GM18511 (cell line): ENCODE results near the gene AASDH.

Source experiments
- ATAC-seq: cut with Tn5 transposase; IDR thresholded peaks from one replicate; pipeline ENCODE4 v1.9.1; 2021; ENCODE audit warnings: mild to moderate bottlenecking, moderate library complexity; ENCODE audit not compliant: unreplicated experiment

AASDH gene

DNA sequence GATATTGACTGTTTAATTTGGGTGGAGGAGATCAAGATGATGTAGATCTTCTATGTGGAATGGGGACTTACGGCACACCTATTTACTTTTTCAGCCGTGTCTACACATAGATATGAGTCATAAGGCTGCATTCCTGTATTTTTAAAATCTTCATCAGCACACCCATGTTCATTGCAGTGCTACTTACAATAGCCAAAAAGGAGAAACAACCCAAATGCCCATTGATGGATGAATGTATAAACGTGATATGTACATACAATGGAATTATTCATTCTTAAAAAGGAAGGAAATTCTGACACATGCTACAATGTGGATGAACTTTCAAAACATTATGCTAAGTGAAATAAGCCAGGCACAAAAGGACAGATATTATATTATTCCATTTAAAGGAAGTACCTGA, 98.6 kb downstream of the AASDH start:
- ATAC-seq, result no peak
